HAP-1 (cell line): ENCODE data around the gene MORC2.

Experiments
- DNase-seq, 2 experiments: peaks; one replicate each; pipeline ENCODE4 v3.0.0-alpha.2; 2016 to 2020; ENCODE audit warnings: low spot score in 2 of 2
- H3K27me3 ChIP-seq: fragments of 250-450 bp; sonication (Bioruptor Pico); 2 replicates; pipeline ENCODE4 v1.5.1; 2020; ENCODE audit warnings: low read depth, mild to moderate bottlenecking, moderate library complexity
- H3K36me3 ChIP-seq: fragments of 250-450 bp; sonication (Bioruptor Pico); replicated peaks from 2 replicates; pipeline ENCODE4 v1.5.1; 2020; ENCODE audit warnings: mild to moderate bottlenecking
- H3K4me1 ChIP-seq: fragments of 250-450 bp; sonication (Bioruptor Pico); 2 replicates; pipeline ENCODE4 v1.5.1; 2020; ENCODE audit warnings: mild to moderate bottlenecking
- H3K4me3 ChIP-seq: fragments of 250-450 bp; sonication (Bioruptor Pico); 2 replicates; pipeline ENCODE4 v1.5.1; 2020; ENCODE audit warnings: mild to moderate bottlenecking, moderate library complexity
- H3K9me3 ChIP-seq: fragments of 250-450 bp; sonication (Bioruptor Pico); 2 replicates; pipeline ENCODE4 v1.5.1; 2020; ENCODE audit warnings: mild to moderate bottlenecking, moderate library complexity
- in situ Hi-C: fragments of 300-500 bp; cut with MboI; formaldehyde crosslinking; loops from 3 replicates; pipeline ENCODE4 v1.14.3; 2020; ENCODE audit warnings: low sequenced_read_pairs, inconsistent platforms, mixed read lengths

Gene MORC2

GRCh38 chr22:30876221-30876751 lies 92.3 kb downstream of the MORC2 start:
- DNase-seq: no peak
- H3K9me3 ChIP-seq: no peaks in the 10 kb centered on the region
- in situ Hi-C loops: no loop called here
- no peak overlapping the region for H3K4me3 ChIP-seq
- H3K36me3 ChIP-seq: no peaks in the 10 kb centered on the region
- no peaks in the 10 kb centered on the region for H3K27me3 ChIP-seq
- H3K4me1 ChIP-seq: no peaks in the 10 kb centered on the region

- Histone ChIP-seq H3K4me3 (no peak overlapping the region), H3K4me1 (no peaks in the 10 kb centered on the region), H3K36me3 (no peaks in the 10 kb centered on the region), H3K27me3 (no peaks in the 10 kb centered on the region), H3K9me3 (no peaks in the 10 kb centered on the region)
- DNase-seq: no peak
- in situ Hi-C loops: no loop called here
These were observed 92.9 kb downstream of the MORC2 start for GRCh38 chr22:30875481-30876215.
